GM21390 (cell line): ENCODE data around the gene MEPCE.
A peak's percentile ranks its signal among the peaks of the same experiment; 100 is the strongest.

ENCODE experiments used
- ATAC-seq: cut with Tn5 transposase; IDR thresholded peaks from one replicate; pipeline ENCODE4 v1.9.1; 2021; ENCODE audit not compliant: unreplicated experiment

MEPCE gene

DNA sequence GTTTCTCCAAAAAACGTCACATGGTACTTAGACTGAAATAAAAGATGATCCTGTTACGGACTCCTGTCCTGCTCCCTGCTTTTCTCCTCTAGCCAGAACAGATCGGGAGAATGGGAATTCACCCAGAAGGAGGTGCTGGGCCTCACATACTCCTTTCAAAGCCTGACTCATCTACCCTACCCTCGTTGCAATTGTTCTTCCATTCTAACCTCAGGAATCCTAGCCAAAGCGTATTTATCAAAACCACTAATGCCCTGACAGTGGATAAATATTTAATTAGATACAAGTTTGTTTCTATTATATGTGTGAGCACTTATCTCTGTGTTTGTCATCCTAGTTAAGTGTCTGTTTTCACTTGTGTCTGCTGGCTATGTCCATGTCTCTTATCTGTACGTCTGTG, 22.9 kb upstream of the MEPCE start:
- ATAC-seq: no peak

DNA sequence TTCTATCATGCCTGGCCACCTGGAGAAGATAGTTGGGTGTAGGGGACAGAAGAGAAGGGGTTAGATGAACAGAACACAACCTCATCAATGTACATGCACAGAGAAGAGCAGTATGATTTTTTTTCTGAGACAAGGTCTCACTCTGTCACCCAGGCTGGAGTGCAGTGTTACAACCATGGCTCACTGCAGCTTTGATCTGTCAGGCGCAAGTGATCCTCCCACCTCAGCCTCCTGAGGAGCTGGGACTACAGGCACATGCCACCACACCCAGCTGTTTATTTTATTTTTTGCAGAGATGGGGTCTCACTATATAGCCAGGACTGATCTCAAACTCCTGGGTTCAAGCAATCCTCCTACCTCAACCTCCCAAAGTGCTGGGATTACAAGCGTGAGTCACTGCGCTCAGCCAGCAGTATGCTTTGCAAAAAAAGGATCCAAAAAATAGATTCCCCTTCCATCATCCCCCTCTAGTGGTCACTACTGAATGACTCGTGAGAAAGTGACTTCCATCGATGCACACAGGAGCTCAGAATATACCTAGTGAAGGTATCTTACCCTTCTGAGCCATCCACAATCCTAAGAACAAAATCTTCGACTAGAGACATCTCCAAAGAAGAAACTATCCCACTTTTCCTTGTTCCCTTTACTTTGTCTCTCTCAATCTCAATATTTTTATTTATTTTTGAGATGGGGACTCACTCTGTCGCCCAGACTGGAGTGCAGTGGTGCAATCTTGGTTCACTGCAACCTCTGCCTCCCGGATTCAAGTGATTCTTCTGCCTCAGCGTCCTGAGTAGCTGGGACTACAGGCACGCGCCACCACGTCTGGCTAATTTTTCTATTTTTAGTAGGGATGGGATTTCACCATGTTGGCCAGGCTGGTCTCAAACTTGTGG, 22.1 kb upstream of the MEPCE start:
- ATAC-seq: peak; percentile 64

DNA sequence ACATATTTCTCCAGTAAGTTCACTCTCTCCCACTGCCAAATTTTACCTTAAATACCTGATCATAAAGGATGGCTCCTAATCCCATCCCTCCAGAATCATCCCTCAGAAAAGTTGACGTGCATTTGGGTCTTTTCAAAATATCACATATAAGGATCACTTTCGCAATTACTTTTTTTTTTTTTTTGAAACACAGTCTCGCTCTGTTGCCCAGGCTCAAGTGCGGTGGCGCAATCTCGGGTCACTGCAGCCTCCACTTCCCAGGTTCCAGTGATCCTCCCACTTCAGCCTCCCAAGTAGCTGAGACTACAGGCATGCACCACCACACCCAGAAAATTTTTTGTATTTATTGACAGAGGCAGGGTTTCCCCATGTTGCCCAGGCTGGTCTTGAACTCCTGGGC, 18.5 kb upstream of the MEPCE start:
- no peak for ATAC-seq

DNA sequence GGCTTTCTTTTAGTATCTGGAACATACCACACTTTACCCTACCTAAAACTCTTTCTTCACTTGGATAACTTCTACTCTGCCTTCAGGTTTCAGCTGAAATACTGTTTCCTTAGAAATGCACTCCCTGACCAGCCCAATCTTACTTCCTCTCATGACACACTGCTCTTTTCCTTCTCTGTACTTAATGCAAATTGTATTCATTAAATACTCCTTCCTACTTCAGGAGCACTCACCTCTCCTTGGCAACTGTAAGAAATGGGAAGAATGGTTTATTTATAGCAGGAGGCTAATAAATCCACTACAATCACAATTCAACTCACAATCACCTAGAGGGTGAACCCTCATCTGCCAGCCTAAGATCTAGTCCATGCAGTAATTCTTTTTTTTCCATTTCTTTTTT, 16.3 kb upstream of the MEPCE start:
- ATAC-seq: no peak

DNA sequence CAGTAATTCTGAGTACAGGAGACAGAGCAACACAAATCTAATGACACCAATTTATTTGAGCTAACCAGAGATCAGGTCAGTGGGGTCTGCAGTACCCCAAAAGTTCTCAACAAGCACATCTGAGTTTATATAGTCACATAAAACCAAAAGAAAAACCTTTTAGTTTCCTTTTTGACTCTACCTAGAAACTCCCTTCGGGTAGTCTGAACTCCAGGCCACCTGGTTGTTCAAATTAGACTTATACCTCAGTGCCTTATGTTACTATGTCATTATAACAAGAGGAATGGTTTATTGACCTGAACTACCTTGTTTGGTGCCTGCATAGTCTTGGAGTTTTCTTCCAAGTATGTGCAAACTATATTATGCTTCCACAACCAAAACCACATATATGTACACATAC, 15.7 kb upstream of the MEPCE start:
- ATAC-seq: no peak

DNA sequence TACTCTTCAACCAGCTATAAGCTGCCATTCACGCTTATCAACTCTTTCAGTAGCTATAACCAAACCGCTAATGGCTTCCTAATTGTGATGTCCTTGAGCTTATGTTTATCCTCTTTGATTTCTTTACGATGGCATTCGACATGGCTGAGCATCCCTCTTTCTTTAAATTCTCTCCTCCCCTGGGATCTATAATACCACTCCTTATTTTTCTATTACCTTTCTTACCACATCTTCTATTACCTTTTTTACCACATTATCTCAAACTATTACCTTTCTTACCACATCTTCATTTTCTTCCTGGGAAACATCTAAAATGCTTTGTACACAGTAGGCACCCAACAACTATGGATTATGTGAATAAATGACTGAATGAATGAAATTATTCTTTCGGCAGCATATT, 14.2 kb upstream of the MEPCE start:
- ATAC-seq: no peak

DNA sequence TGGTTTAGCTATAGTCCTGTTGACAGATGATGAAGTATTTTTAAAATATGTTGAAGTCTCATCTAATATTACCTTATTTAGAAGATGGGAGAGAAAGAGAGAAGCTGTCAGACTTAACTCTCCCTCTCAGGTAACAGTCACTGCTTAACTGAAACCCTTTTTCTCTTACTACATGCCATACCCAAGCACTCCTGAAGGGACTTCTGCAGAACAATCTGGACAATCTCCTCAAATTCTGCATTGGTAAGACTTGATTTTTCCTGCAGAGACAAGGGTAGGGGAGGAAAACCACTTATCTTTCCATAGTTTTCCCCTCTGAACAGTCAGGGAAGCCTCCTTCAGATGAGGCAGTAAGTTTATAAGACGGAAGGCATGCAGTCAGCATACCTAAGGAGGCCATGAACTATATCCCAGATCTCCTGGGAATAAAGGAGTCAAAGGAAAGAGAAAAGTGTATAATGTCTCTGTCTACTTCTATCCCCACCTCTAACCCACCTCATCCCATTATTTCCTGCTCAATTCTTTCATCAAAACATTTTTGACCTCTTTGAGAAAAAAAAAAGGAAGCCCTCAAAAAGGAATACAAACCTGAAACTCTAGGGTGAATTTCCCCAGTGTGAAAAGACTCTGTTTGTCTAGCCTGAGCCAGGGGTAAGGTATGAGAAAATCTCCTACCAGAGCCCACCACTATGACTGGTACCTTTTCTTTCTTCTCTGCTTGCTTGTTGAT, 10.5 kb upstream of the MEPCE start:
- ATAC-seq: no peak

DNA sequence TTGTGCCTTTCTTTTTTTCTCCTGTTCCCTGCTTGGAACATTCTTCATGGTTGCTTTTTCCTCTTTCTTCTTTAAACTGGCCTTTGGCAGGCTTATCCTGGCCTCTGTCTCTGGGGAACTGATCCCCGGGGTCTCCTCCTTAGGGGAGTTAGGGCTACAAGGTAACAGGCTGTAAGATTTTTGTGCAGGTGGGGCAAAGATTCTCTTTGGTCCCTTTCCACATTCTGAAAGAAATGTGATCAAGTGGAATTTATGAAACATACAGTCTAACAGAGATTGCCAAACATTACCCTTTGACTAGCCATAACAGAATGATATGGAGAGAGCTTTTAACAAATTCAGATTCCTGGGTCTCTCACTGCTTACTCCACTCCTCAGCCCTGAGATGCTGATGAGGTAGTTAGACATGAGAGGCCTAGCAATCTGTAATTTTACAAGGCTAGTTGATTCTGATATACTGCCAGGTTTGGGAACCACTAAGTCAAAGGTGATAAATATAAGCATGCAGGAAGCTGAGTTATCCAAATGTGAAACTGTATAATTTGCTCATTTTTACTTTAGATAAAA, 9.9 kb upstream of the MEPCE start:
- ATAC-seq: no peak

DNA sequence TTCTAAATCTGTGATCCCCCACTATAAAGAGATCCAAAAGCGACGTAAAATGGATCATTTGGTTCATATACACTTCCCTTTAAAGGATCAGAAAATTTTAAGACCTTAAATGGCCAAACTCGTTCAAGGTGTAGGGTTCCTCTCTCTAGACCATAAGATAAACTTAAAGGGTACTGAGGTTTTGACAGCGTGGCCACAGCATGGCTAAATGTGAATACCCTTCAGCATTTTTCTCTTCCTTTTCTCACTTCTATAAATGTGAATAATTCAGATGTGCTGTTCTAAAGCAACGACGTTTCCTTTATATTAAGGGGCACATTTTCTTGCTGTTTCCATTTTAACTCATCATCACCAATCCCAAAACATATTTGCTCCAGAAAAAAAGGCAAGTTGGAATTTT, 6.3 kb upstream of the MEPCE start:
- no peak for ATAC-seq

DNA sequence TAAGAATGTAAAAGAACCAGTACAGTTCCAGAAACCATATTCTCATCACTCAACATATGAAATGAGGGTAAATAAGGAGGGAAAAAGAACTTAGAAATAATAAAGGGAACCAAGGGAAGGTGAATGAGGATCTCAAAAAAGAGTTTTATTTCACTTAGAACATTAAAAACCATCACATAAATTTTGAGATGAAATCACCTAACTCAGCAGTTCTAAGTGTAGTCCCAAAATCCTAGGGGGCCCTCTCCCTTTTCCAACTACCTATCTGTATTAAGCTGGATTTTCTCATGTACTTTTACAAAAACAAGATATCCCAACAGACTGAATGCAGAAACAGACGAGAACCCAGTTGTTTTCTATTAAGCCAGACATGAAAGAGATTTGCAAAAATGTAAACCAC, 4.3 kb upstream of the MEPCE start:
- ATAC-seq: no peak

DNA sequence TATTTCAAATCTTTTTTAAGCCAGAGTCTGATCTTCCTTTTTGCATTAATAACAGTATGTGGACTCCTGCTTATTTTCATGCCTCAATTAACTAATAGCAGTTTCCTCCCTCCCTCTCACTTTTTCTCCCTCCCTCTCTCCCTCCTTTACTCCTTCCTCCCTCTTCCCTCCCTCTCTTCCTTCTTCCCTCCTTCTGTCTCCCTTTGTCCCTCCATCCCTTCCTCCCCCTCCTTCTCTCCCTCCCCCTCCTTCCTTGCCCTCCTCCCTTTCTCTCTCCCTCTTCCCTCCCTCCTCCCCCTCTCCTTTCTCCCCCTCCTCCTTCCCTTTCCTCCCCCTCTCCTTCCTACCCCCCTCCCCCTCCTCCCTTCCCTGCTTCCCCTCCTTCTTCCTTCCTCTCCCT, 3.1 kb upstream of the MEPCE start:
- ATAC-seq: no peak

DNA sequence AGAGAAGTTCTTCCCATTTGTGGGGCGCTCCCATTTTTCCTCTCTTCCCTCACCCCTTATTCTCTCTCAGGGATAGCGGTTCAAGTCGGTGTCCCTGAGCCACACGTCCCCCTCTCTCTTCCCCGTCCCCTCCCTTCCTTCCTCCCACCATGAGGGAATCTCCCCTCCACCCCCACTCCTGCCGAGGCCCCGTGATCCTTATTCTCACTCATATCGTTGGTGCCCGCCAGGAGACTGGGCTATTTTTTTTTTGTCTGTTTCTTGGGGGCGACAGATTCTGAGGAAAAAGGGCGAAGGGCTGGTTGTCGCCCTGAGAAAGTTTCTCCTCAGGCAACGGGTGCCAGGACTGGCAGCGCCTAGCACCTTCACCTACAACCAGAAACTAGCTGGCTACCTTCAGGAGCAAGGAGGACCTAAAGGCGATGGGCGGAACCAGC, 1.9 kb upstream of the MEPCE start:
- no peak for ATAC-seq

DNA sequence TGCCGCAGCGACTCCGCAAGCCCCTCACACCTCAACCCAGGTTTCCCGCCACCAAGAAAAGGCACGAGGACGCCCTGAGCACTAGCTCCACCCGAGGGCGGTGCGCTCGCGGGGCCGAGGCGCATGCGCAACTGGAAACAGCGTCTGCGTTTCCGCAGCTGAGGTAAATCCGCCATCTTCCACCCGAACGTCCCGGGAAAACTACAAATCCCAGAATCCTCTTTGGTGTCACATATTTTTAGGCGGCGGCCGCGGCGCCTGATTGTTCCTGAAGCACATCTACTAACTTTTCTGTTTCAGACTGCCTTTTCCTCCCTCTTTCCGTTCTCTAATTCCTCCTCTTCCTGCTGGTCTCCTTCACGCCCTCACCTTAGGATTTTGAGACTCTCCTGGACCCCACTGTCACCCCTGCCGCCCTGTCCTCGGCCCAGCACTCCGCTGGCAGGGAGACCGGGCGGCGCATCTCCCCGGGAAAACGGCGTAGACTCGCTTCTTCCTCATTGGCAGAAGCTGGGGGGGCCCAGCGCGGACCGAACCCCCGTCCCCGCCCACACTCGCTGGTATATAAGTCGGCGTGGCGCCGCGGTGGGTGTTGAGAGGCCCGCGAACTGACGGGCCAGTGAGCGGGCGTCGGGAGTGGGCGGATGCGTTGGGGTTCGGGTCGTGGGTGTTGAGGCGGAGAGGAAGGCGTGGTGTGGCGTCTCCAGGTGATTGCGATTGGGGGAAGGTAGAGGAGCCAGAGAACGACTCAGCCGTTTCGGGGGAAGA, 1.2 kb upstream of the MEPCE start, which contains the start of gene ZCWPW1:
TSS of gene ZCWPW1 (minus strand) at position 505 of the 768 bp plus-strand sequence. CDS start 8,054 bp downstream, outside the sequence.
- peak; percentile 40 for ATAC-seq

DNA sequence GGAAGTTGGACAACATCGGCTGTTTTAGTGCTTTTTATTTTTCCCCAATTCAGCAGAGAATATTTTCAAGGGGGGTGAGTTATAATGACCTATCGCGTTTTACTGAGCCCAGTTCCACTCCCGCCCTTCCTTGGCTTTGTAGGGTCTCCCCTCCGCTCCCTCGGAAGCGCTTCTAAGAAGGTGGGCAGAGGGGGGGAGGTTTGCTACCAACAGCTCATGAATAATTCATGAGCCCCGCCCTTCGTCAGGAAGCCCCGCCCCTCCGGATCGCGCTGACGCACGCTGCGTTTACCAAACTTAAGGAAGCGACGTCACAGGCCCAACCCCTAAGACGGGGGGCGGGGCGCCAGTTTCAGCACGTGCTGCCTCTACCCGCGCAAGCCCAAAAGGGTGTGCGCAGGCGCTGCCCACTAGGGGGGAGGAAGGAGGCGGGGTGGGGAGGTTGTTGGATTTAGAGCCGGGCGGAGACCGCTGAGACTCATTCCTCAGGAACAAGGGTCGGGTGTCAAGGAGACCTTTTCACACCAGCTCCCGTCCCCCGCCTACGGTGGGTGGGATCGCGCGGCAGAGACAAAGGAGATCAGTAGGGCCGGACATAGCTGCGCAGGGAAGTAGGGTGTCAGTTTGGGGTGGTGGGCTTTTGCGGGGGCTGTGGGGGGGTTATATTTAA, 529 bp upstream of the MEPCE start:
- peak; percentile 42 for ATAC-seq

DNA sequence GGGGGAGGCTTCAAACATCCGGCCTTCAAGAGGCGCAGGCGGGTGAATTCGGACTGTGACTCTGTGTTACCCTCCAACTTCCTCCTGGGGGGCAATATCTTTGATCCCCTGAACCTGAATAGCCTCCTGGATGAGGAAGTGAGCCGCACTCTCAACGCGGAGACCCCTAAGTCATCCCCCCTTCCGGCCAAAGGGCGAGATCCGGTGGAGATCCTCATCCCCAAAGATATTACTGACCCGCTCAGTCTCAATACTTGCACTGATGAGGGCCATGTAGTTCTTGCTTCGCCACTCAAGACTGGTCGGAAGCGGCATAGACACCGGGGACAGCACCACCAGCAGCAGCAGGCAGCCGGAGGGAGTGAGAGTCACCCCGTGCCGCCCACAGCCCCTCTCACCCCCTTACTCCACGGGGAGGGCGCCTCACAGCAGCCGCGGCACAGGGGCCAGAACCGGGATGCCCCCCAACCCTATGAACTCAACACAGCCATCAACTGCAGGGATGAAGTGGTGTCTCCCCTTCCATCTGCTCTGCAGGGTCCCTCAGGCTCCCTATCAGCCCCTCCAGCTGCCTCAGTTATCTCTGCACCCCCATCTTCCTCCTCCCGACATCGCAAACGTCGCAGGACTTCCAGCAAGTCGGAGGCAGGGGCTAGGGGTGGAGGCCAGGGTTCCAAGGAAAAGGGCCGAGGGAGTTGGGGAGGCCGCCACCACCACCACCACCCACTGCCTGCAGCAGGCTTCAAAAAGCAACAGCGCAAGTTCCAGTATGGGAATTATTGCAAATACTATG, 1.1 kb downstream of the MEPCE start:
- no peak for ATAC-seq

DNA sequence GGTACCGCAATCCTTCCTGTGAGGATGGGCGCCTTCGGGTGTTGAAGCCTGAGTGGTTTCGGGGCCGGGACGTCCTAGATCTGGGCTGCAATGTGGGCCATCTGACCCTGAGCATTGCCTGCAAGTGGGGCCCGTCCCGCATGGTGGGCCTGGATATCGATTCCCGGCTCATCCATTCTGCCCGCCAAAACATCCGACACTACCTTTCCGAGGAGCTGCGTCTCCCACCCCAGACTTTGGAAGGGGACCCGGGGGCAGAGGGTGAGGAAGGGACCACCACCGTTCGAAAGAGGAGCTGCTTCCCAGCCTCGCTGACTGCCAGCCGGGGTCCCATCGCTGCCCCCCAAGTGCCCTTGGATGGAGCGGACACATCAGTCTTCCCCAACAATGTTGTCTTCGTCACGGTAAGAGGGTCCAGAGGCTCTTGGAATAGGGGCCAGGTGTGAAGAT, 1.7 kb downstream of the MEPCE start:
- ATAC-seq: no peak

DNA sequence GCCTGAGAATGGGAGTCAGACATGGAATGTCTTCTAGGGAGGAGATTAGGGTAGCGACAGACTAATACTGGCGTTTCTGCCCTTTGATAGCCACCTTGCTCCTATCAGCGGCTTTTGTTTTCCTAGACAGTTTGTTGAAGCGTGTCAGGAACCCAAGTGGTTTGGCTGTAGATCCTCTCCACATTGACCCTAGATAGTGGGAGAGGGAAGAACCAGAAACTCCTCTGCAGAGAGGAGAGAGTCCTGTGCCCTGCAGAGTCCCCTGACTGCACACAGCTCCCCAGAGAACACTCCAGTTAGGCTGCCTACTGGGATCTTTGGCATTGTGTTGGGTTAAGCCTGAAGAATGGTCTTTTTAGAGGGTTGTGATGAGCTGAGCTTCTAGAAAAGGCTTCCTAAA, 2.4 kb downstream of the MEPCE start:
- ATAC-seq: no peak

DNA sequence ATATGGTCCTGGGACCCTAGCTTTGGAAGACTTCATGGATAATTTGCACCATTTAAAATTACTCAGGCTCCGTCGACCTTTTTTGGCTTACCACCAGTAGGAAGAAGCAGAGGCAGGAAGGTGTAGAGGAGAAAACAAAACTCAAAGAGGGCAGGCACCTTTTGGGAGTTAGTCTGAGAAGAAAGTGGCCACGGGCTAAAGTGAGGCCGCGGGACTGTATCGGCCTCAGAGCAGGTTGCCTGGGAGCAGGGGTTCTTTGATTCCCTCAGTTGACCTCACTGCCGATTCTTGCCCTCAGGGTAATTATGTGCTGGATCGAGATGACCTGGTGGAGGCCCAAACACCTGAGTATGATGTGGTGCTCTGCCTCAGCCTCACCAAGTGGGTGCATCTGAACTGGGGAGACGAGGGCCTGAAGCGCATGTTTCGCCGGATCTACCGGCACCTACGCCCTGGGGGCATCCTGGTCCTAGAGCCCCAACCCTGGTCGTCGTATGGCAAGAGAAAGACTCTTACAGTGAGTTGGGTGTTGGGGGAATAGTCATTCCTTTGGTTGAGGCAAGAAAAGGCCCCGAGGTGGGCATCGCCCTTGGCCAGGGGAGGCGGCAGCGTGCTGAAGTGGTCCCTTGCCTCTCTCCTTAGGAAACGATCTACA, 3.1 kb downstream of the MEPCE start:
- no peak for ATAC-seq

DNA sequence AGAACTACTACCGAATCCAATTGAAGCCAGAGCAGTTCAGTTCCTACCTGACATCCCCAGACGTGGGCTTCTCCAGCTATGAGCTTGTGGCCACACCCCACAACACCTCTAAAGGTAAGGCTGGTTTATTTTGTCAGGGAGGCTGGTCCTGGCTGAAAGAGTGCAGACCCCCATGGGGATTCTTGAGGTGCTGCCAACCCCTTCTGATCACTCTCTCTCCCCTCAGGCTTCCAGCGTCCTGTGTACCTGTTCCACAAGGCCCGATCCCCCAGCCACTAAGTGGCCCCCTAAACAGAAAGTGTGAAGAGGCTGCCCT, 3.6 kb downstream of the MEPCE start:
- no peak for ATAC-seq
